H9 (cell line): ENCODE measurements around the gene TMEM171. TPM values are rescaled to one million over a fixed set of nuclear protein-coding genes. Genes with fewer than 3 reads are reported as not detected.

Source experiments
- DNase-seq: peaks from one replicate; pipeline ENCODE4 v3.0.0-alpha.2; 2017
- H2AFZ ChIP-seq: one replicate; pipeline ENCODE4 v1.6.1; 2013; ENCODE audit warnings: mild to moderate bottlenecking, low read length, control low read depth, moderate library complexity
- H2AK5ac ChIP-seq: 2 replicates; pipeline ENCODE4 v1.6.1; 2013; ENCODE audit warnings: low read length, control low read depth, mixed read lengths; ENCODE audit not compliant: insufficient read length
- H2BK120ac ChIP-seq: one replicate; pipeline ENCODE4 v1.6.1; 2013; ENCODE audit warnings: low read depth, mild to moderate bottlenecking, low read length, control low read depth, inconsistent platforms; ENCODE audit not compliant: poor library complexity, severe bottlenecking
- H2BK12ac ChIP-seq: 2 replicates; pipeline ENCODE4 v1.6.1; 2013; ENCODE audit warnings: low read length, control low read depth, mixed read lengths, low read depth; ENCODE audit not compliant: insufficient read length
- H2BK15ac ChIP-seq: 2 replicates; pipeline ENCODE4 v1.6.1; 2013; ENCODE audit warnings: low read depth, low read length, control low read depth
- H2BK20ac ChIP-seq: one replicate; pipeline ENCODE4 v1.6.1; 2013; ENCODE audit warnings: low read depth, mild to moderate bottlenecking, low read length, control low read depth, inconsistent platforms; ENCODE audit not compliant: poor library complexity, severe bottlenecking
- H2BK5ac ChIP-seq: 2 replicates; pipeline ENCODE4 v1.6.1; 2013; ENCODE audit warnings: low read length, control low read depth, mixed read lengths; ENCODE audit not compliant: insufficient read length
- H3K14ac ChIP-seq: 2 replicates; pipeline ENCODE4 v1.6.1; 2013; ENCODE audit warnings: low read length, control low read depth; ENCODE audit not compliant: insufficient read depth
- H3K18ac ChIP-seq: 2 replicates; pipeline ENCODE4 v1.6.1; 2013; ENCODE audit warnings: low read depth, mild to moderate bottlenecking, mixed read lengths, low read length, control low read depth; ENCODE audit not compliant: insufficient read length
- H3K23ac ChIP-seq: 2 replicates; pipeline ENCODE4 v1.6.1; 2013; ENCODE audit warnings: low read length, control low read depth, mixed read lengths, low read depth; ENCODE audit not compliant: insufficient read length
- H3K23me2 ChIP-seq: 2 replicates; pipeline ENCODE4 v1.6.1; 2013; ENCODE audit warnings: low read depth, mild to moderate bottlenecking, mixed read lengths, low read length, control low read depth; ENCODE audit not compliant: insufficient read length, poor library complexity, severe bottlenecking
- H3K27ac ChIP-seq: 2 replicates; pipeline ENCODE4 v1.5.1; 2013; ENCODE audit warnings: low read length, control low read depth, mixed read lengths, low read depth; ENCODE audit not compliant: insufficient read length
- H3K27me3 ChIP-seq: 2 replicates; pipeline ENCODE4 v1.6.1; 2013; ENCODE audit warnings: low read length, control low read depth, inconsistent platforms; ENCODE audit not compliant: insufficient read depth
- H3K4ac ChIP-seq: 2 replicates; pipeline ENCODE4 v1.6.1; 2013; ENCODE audit warnings: low read depth, mild to moderate bottlenecking, control low read depth, inconsistent platforms, low read length, moderate library complexity
- H3K4me1 ChIP-seq: 2 replicates; pipeline ENCODE4 v1.6.1; 2013; ENCODE audit warnings: low read length, control low read depth, inconsistent platforms; ENCODE audit not compliant: insufficient read depth
- H3K4me2 ChIP-seq: 2 replicates; pipeline ENCODE4 v1.6.1; 2013; ENCODE audit warnings: low read length, control low read depth, mixed read lengths; ENCODE audit not compliant: insufficient read length, insufficient read depth
- H3K56ac ChIP-seq: 2 replicates; pipeline ENCODE4 v1.6.1; 2013; ENCODE audit warnings: low read depth, mild to moderate bottlenecking, mixed read lengths, low read length, control low read depth; ENCODE audit not compliant: insufficient read length
- H3K79me1 ChIP-seq: 2 replicates; pipeline ENCODE4 v1.6.1; 2013; ENCODE audit warnings: low read depth, mild to moderate bottlenecking, moderate library complexity, low read length, control low read depth, inconsistent platforms; ENCODE audit not compliant: insufficient read depth, poor library complexity, severe bottlenecking
- H3K79me2 ChIP-seq: 2 replicates; pipeline ENCODE4 v1.6.1; 2013; ENCODE audit warnings: low read length, control low read depth, inconsistent platforms; ENCODE audit not compliant: insufficient read depth
- H3K9ac ChIP-seq: 2 replicates; pipeline ENCODE4 v1.6.1; 2013; ENCODE audit warnings: low read length, control low read depth, mixed read lengths; ENCODE audit not compliant: insufficient read length; ENCODE audit errors: extremely low read depth
- H3K9me3 ChIP-seq: one replicate; pipeline ENCODE4 v1.6.1; 2013; ENCODE audit warnings: low read depth, low read length, inconsistent platforms; ENCODE audit not compliant: control insufficient read depth
- H3T11ph ChIP-seq: one replicate; pipeline ENCODE4 v1.6.1; 2013; ENCODE audit warnings: mild to moderate bottlenecking, low read length, control low read depth, inconsistent platforms
- H4K20me1 ChIP-seq: one replicate; pipeline ENCODE4 v1.6.1; 2013; ENCODE audit not compliant: control insufficient read depth, insufficient read length, insufficient read depth
- H4K5ac ChIP-seq: 2 replicates; pipeline ENCODE4 v1.6.1; 2013; ENCODE audit warnings: low read depth, mild to moderate bottlenecking, mixed read lengths, low read length, control low read depth; ENCODE audit not compliant: insufficient read length
- H4K8ac ChIP-seq: replicated peaks from 2 replicates; pipeline ENCODE4 v1.6.1; 2013; ENCODE audit warnings: low read length, control low read depth, mixed read lengths, low read depth; ENCODE audit not compliant: insufficient read length
- H4K91ac ChIP-seq: 2 replicates; pipeline ENCODE4 v1.6.1; 2013; ENCODE audit warnings: low read depth, mild to moderate bottlenecking, moderate library complexity, mixed read lengths, low read length, control low read depth; ENCODE audit not compliant: insufficient read length
- H3K27ac Mint-ChIP-seq, 3 experiments: 2 replicates in 2 of 3; 3 replicates in 1 of 3; pipeline ENCODE4 v1.8.0; 2020 to 2021; ENCODE audit warnings: mixed read lengths in 3 of 3, mild to moderate bottlenecking in 1 of 3, moderate library complexity in 1 of 3
- H3K27me3 Mint-ChIP-seq: 2 replicates; pipeline ENCODE4 v1.8.0; 2021; ENCODE audit warnings: low read depth, mild to moderate bottlenecking, moderate library complexity, mixed read lengths
- H3K36me3 Mint-ChIP-seq, 3 experiments: 2 replicates in 2 of 3; 3 replicates in 1 of 3; pipeline ENCODE4 v1.8.0; 2020 to 2021; ENCODE audit warnings: low read depth in 3 of 3, mixed read lengths in 3 of 3; ENCODE audit not compliant: insufficient read depth in 1 of 3
- H3K4me1 Mint-ChIP-seq, 2 experiments: 2 replicates each; pipeline ENCODE4 v1.8.0; 2020; ENCODE audit warnings: mixed read lengths in 2 of 2
- H3K4me3 Mint-ChIP-seq, 2 experiments: 2 replicates in 1 of 2; 3 replicates in 1 of 2; pipeline ENCODE4 v1.8.0; 2020 to 2021; ENCODE audit warnings: mild to moderate bottlenecking in 2 of 2, mixed read lengths in 2 of 2, moderate library complexity in 1 of 2
- H3K9me3 Mint-ChIP-seq, 2 experiments: 2 replicates in 1 of 2; 3 replicates in 1 of 2; pipeline ENCODE4 v1.8.0; 2020; ENCODE audit warnings: mild to moderate bottlenecking in 2 of 2, mixed read lengths in 2 of 2, moderate library complexity in 1 of 2
- WGBS: extraction: QIAGEN DNeasy Blood & Tissue Kit; methylation state at CpG from one replicate; pipeline ENCODE4 v1.1.7; 2013; ENCODE audit warnings: missing lambda C conversion rate, low lambda C conversion rate, mixed read lengths; ENCODE audit not compliant: insufficient read length; ENCODE audit errors: extremely low coverage; 5-methylcytosine and 5-hydroxymethylcytosine counted together
- total RNA-seq: library from RNA; stranded (reverse); gene quantifications from 2 replicates; pipeline ENCODE4 v1.2.1, GENCODE V29; 2021
- TF ChIP-seq, protein P1 (sequence below): fragments of 200-600 bp; sonication (generic); conservative IDR thresholded peaks from 3 replicates; pipeline ENCODE4 v1.8.0; 2021; ENCODE audit warnings: antibody characterized with exemption, mild to moderate bottlenecking

The TMEM171 gene
- total RNA-seq, 1 experiment from 2014 or later = 0.42 TPM

- no peak overlapping the region for H3K4me2 ChIP-seq
- H2BK120ac ChIP-seq = no peak overlapping the region
- H2BK12ac ChIP-seq = no peak overlapping the region
- H4K5ac ChIP-seq = no peak overlapping the region
- no peak overlapping the region for H3K27ac ChIP-seq
- no peaks in the 10 kb centered on the region for H4K20me1 ChIP-seq
- no peak overlapping the region for H2AK5ac ChIP-seq
- H3K79me2 ChIP-seq = no peaks in the 10 kb centered on the region
- H3K4me1 ChIP-seq = peaks cover 2% of the 10 kb centered on the region
- H3K9ac ChIP-seq = no peak overlapping the region
- H2AFZ ChIP-seq = no peak overlapping the region
- H3K27me3 ChIP-seq = no peaks in the 10 kb centered on the region
- H3K56ac ChIP-seq = no peak overlapping the region
- no peak overlapping the region for H3T11ph ChIP-seq
- no peak for DNase-seq
- H3K79me1 ChIP-seq = no peaks in the 10 kb centered on the region
- TF ChIP-seq, protein P1, sequence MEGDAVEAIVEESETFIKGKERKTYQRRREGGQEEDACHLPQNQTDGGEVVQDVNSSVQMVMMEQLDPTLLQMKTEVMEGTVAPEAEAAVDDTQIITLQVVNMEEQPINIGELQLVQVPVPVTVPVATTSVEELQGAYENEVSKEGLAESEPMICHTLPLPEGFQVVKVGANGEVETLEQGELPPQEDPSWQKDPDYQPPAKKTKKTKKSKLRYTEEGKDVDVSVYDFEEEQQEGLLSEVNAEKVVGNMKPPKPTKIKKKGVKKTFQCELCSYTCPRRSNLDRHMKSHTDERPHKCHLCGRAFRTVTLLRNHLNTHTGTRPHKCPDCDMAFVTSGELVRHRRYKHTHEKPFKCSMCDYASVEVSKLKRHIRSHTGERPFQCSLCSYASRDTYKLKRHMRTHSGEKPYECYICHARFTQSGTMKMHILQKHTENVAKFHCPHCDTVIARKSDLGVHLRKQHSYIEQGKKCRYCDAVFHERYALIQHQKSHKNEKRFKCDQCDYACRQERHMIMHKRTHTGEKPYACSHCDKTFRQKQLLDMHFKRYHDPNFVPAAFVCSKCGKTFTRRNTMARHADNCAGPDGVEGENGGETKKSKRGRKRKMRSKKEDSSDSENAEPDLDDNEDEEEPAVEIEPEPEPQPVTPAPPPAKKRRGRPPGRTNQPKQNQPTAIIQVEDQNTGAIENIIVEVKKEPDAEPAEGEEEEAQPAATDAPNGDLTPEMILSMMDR = no peak
- no peak overlapping the region for H3K14ac ChIP-seq
- Mint-ChIP-seq H3K36me3 (no peaks in the 10 kb centered on the region), H3K27ac (no peak overlapping the region), H3K4me1 (peaks cover 9 to 15% of the 10 kb centered on the region in 2 experiments), H3K27me3 (peaks cover 2% of the 10 kb centered on the region; the same call in 1 of the 2 replicates), H3K4me3 (no peak overlapping the region; a peak in 1 of 5 replicates), H3K9me3 (no peaks in the 10 kb centered on the region)
- no peak overlapping the region for H2BK15ac ChIP-seq
- no CpG with 5 or more reads among the region's 3 CpGs for WGBS
- no peak overlapping the region for H2BK5ac ChIP-seq
- H3K4ac ChIP-seq = no peak overlapping the region
- no peak overlapping the region for H2BK20ac ChIP-seq
- H3K23ac ChIP-seq = no peak overlapping the region
- no peaks in the 10 kb centered on the region for H3K23me2 ChIP-seq
- H3K18ac ChIP-seq = no peak overlapping the region
- H3K9me3 ChIP-seq = no peaks in the 10 kb centered on the region
- no peak overlapping the region for H4K91ac ChIP-seq
- H4K8ac ChIP-seq = no peak overlapping the region
Observed at GRCh38 chr5:73139485-73139884, 19.1 kb downstream of the TMEM171 start.
